ENCODE measurements around the gene MAPK10. TPM values are rescaled to one million over a fixed set of nuclear protein-coding genes. Genes with fewer than 3 reads are reported as not detected.

The MAPK10 gene
- polyA plus RNA-seq, 2 of the 4 experiments (the other 2 are of a cell fraction) = 1.4 to 3.4 TPM

GRCh38 chr4:86160426-86160825 is 199.4 kb downstream of the MAPK10 start (continued):
- TF ChIP-seq EHMT2 (IDR thresholded peaks at IDR 0.05; ENCODE audit: low read depth) (no peak), SREBF2 (IDR thresholded peaks at IDR 0.05) (no peak), HES2 (IDR thresholded peaks at IDR 0.05) (no peak), HOXA7 (CRISPR knock-in tag; IDR thresholded peaks at IDR 0.05) (no peak)

- no peaks in the 10 kb centered on the region; the same call in 2 of the 3 replicates for H3K4me1 ChIP-seq
- DNase-seq (ENCODE audit: low read depth in 1 of 2, low spot score in 1 of 2) (no peak), ATAC-seq (no peak), FAIRE-seq (no peak)
- TF ChIP-seq FOSL2 (IDR thresholded peaks at IDR 0.05) = no peak
- TF ChIP-seq FOSL2 (CRISPR knock-in tag; IDR thresholded peaks at IDR 0.05) = no peak
- TF ChIP-seq KDM1A (IDR thresholded peaks at IDR 0.05; ENCODE audit: low read depth) = no peak
- no peak for TF ChIP-seq ZNF302 (CRISPR knock-in tag; IDR thresholded peaks at IDR 0.05)
- no peak for TF ChIP-seq ZFP36 (IDR thresholded peaks at IDR 0.05; ENCODE audit: borderline replicate concordance, partially characterized antibody)
- no peak overlapping the region for H3K4me2 ChIP-seq
- ChIA-PET CTCF (no interaction called here), POLR2A (no interaction called here)
- no peaks in the 10 kb centered on the region for H3K9me3 ChIP-seq
- H3K27ac ChIP-seq = no peak overlapping the region
- 89% methylated on average over 4 of the region's 4 CpGs for WGBS (ENCODE audit: missing lambda C conversion rate)
- no peak overlapping the region for H3K4me3 ChIP-seq
These were observed 200.6 kb downstream of the MAPK10 start for GRCh38 chr4:86159216-86159615.

- FAIRE-seq (no peak), ATAC-seq (no peak), DNase-seq (ENCODE audit: low read depth in 1 of 2, low spot score in 1 of 2) (no peak)
- Histone ChIP-seq H3K4me1 (no peaks in the 10 kb centered on the region; the same call in 2 of the 3 replicates), H3K4me3 (no peak overlapping the region), H3K9me3 (no peaks in the 10 kb centered on the region), H3K27ac (no peak overlapping the region), H3K4me2 (no peak overlapping the region)
- ChIA-PET POLR2A (no interaction called here), CTCF (interaction anchor here (1.0 kb wide), 1 partner anchor 112 kb away, joined by 3 read pairs; no protein-coding TSS in a partner anchor)
- no peak for TF ChIP-seq TP53 (CRISPR knock-in tag; IDR thresholded peaks at IDR 0.05)
- no peak for TF ChIP-seq NR3C1 (IDR thresholded peaks at IDR 0.05)
- no peak for TF ChIP-seq BCL3 (IDR thresholded peaks at IDR 0.05)
- TF ChIP-seq KDM5A (IDR thresholded peaks at IDR 0.05) = no peak
- TF ChIP-seq HOXB13 (CRISPR knock-in tag; IDR thresholded peaks at IDR 0.05; ENCODE audit: low read depth) = no peak
- TF ChIP-seq, protein P1, sequence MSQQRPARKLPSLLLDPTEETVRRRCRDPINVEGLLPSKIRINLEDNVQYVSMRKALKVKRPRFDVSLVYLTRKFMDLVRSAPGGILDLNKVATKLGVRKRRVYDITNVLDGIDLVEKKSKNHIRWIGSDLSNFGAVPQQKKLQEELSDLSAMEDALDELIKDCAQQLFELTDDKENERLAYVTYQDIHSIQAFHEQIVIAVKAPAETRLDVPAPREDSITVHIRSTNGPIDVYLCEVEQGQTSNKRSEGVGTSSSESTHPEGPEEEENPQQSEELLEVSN (IDR thresholded peaks at IDR 0.05; ENCODE audit: borderline replicate concordance, low read depth) = no peak
- TF ChIP-seq POLR2AphosphoS2 (conservative IDR thresholded peaks at IDR 0.05; ENCODE audit: low read length) = no peak
- TF ChIP-seq HEYL (CRISPR knock-in tag; IDR thresholded peaks at IDR 0.05) = no peak
- TF ChIP-seq HDAC2 (IDR thresholded peaks at IDR 0.05) = no peak
- no peak for TF ChIP-seq ESRRA (IDR thresholded peaks at IDR 0.05; ENCODE audit: borderline replicate concordance, low read length)
- no peak for TF ChIP-seq CTCF (IDR thresholded peaks at IDR 0.05)
- TF ChIP-seq ZNF302 (CRISPR knock-in tag; IDR thresholded peaks at IDR 0.05) = no peak
- TF ChIP-seq CBX2 (IDR thresholded peaks at IDR 0.05; ENCODE audit: borderline replicate concordance, low read depth) = no peak
- no peak for TF ChIP-seq JUNB (IDR thresholded peaks at IDR 0.05)
- TF ChIP-seq, protein P2, sequence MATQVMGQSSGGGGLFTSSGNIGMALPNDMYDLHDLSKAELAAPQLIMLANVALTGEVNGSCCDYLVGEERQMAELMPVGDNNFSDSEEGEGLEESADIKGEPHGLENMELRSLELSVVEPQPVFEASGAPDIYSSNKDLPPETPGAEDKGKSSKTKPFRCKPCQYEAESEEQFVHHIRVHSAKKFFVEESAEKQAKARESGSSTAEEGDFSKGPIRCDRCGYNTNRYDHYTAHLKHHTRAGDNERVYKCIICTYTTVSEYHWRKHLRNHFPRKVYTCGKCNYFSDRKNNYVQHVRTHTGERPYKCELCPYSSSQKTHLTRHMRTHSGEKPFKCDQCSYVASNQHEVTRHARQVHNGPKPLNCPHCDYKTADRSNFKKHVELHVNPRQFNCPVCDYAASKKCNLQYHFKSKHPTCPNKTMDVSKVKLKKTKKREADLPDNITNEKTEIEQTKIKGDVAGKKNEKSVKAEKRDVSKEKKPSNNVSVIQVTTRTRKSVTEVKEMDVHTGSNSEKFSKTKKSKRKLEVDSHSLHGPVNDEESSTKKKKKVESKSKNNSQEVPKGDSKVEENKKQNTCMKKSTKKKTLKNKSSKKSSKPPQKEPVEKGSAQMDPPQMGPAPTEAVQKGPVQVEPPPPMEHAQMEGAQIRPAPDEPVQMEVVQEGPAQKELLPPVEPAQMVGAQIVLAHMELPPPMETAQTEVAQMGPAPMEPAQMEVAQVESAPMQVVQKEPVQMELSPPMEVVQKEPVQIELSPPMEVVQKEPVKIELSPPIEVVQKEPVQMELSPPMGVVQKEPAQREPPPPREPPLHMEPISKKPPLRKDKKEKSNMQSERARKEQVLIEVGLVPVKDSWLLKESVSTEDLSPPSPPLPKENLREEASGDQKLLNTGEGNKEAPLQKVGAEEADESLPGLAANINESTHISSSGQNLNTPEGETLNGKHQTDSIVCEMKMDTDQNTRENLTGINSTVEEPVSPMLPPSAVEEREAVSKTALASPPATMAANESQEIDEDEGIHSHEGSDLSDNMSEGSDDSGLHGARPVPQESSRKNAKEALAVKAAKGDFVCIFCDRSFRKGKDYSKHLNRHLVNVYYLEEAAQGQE (IDR thresholded peaks at IDR 0.05) = no peak
- no peak for TF ChIP-seq KDM1A (IDR thresholded peaks at IDR 0.05; ENCODE audit: low read depth)
- no peak for TF ChIP-seq ATOH8 (CRISPR knock-in tag; IDR thresholded peaks at IDR 0.05; ENCODE audit: low read depth)
- TF ChIP-seq JUN (IDR thresholded peaks at IDR 0.05) = no peak
- no peak for TF ChIP-seq MAFK (IDR thresholded peaks at IDR 0.05; ENCODE audit: partially characterized antibody)
- no peak for TF ChIP-seq EHF (CRISPR knock-in tag; IDR thresholded peaks at IDR 0.05)
- WGBS (ENCODE audit: missing lambda C conversion rate) = 82% methylated on average over 2 of the region's 2 CpGs
These were observed 203.3 kb downstream of the MAPK10 start for GRCh38 chr4:86156531-86156930.
